Measurements from ENCODE around the gene TTC38. TPM values are rescaled to one million over a fixed set of nuclear protein-coding genes. Genes with fewer than 3 reads are reported as not detected.
"Not testable (repeated sequence)": the region's sequence is repeated elsewhere in the genome, so short reads cannot be mapped to it uniquely, and the experiment has no call there.

The TTC38 gene
- total RNA-seq, 1 experiment from 2014 or later: 21.8 TPM

DNA sequence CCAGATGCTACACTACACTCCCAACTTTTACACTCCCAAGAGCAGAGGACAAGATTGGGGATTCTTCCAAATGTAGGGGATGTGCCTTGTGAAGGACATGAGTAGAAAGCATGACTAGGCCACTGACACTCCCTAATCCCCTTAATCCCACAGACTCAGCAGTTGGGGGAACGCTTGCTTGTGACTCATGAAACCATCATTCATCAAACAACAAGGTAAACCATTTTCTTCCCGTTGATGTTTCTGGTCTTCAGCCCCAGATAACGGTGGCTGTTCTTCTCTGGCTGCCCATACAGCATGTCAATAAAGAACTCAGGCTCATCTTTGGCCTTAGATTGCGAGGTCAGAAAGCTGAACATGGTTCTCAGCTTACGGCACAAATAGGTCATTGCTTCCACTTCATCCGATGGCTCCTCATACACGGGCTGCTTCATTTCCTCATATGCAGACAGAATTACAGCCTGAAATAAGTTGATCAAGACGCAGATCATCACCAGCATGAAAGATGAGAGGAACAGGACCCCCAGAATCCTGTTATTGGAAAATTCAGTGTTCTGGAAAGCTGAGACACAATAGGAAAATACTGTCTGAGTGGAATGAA is 11.3 kb upstream of the TTC38 start:
- no peak for DNase-seq
- H3K4me3 ChIP-seq (ENCODE audit: insufficient read depth, low read depth, low read length): no peak overlapping the region
- no peaks in the 10 kb centered on the region for H3K36me3 ChIP-seq (replicated peaks; ENCODE audit: control insufficient read depth, insufficient read depth, low read length)
- H3K27me3 ChIP-seq (ENCODE audit: control insufficient read depth, insufficient read depth, low read length): no peaks in the 10 kb centered on the region

DNA sequence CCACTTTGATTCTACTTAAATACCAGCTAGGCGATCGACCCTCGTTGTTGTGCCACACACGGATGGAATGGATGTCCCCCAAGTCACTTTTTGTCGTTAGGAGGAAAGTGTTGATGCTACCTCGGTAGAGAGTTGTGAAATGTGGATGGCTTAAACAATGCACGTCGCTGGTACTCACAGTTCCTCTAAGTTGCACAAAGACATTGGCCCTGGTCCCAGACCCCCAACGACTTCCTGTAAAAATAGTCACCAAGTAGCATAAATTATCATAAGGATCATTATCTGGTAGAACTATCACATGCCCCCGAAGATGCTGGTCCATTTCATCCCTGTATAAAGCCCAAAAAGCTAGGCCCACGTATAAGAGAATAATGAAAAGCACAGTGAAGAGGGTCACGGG is 8.4 kb upstream of the TTC38 start:
- H3K27me3 ChIP-seq (ENCODE audit: control insufficient read depth, insufficient read depth, low read length): peaks cover 7% of the 10 kb centered on the region; the same call in 1 of the 2 replicates
- no peak overlapping the region for H3K4me3 ChIP-seq (ENCODE audit: insufficient read depth, low read depth, low read length)
- H3K36me3 ChIP-seq (replicated peaks; ENCODE audit: control insufficient read depth, insufficient read depth, low read length): no peaks in the 10 kb centered on the region
- DNase-seq: no peak

DNA sequence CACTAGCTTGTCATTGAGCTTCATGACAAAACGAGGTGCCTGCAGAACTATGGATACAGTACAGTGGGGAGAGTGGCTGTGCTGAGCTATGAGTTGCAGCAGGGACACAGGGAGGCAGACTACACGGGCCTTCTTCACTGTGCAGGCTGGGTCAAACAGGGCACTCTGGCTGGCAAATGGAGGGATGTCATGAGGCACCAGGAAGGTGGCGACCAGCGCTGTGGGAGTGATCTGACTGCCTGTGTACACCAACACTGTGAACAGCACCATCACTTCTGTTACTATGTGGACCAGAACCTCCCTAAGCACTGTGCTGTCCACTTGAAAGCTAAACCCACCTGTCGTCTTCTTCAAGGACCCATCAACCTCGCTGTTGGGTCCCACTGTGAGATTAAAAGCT is 7.8 kb upstream of the TTC38 start:
- no peak for DNase-seq
- H3K4me3 ChIP-seq (ENCODE audit: insufficient read depth, low read depth, low read length): no peak overlapping the region
- H3K36me3 ChIP-seq (replicated peaks; ENCODE audit: control insufficient read depth, insufficient read depth, low read length): no peaks in the 10 kb centered on the region
- H3K27me3 ChIP-seq (ENCODE audit: control insufficient read depth, insufficient read depth, low read length): peaks cover 7% of the 10 kb centered on the region; the same call in 1 of the 2 replicates

DNA sequence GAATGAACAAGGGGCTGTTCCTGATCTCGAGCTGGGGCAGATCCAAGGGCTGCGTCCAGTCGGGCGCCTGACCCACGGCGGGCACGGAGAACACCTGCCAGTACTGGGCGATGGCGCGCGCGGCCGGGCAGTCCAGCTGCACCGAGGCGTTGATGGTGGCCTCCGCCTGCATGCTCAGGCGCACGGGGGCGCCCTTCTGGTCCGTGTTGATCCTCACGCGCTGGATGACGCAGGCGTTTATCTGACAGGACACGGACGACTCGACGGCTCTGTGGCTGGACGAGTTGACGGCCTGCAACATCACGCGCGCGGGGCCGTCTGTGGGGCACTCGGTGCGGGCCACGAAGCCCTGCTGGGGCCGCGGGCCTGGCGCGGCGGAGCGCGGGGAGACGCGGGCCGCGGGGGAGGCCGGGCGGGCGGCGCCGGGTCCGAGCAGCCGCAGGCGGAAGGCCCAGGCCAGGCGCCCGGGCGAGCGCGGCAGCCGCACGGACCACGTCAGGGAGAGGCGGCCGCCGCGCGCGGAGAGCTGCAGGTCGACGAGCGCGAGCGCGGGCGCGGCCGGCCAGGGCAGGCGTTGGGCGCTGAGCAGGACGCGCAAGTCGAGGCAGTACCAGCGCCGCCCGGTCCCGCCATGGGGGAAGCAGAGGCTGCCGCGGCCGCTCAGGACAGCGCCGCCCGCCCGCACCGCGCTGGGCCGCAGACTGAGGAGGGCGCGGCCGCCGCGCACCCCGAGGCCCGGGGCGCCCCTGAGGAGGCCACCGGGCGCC is 5.2 kb upstream of the TTC38 start:
- DNase-seq: peak; percentile 90
- no peaks in the 10 kb centered on the region for H3K36me3 ChIP-seq (replicated peaks; ENCODE audit: control insufficient read depth, insufficient read depth, low read length)
- peaks cover 7% of the 10 kb centered on the region; the same call in 1 of the 2 replicates for H3K27me3 ChIP-seq (ENCODE audit: control insufficient read depth, insufficient read depth, low read length)
- peak overlapping the region; percentile 3; the same call in 1 of the 2 replicates for H3K4me3 ChIP-seq (ENCODE audit: insufficient read depth, low read depth, low read length)

DNA sequence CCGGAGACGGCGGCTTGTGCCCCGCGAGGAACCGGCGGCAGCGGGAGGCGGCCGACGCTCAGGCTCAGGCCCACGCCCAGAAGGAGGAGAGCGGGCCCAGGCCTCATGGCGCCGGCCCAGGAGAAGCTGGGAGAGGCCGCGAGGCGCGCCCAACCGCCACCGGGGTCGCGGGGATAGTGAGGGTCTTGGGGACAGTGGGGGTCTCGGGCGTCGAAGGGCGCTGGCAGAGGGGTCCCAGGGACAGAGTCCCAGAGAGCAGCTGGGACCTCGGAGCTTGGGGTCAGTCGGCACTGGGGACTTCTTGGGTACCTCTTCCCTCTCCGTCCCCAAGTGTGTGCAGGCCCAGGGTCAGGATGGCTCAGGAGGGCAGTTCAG is 4.6 kb upstream of the TTC38 start, which contains the start of gene PKDREJ:
TSS of gene PKDREJ (minus strand) at position 128 of the 375 bp plus-strand sequence. CDS start at position 107, 21 bp downstream.
- no peaks in the 10 kb centered on the region for H3K36me3 ChIP-seq (replicated peaks; ENCODE audit: control insufficient read depth, insufficient read depth, low read length)
- H3K4me3 ChIP-seq (ENCODE audit: insufficient read depth, low read depth, low read length): peak within 1 kb of the TSS; percentile 3; the same call in 1 of the 2 replicates
- no peak for DNase-seq
- H3K27me3 ChIP-seq (ENCODE audit: control insufficient read depth, insufficient read depth, low read length): peaks cover 7% of the 10 kb centered on the region; the same call in 1 of the 2 replicates

DNA sequence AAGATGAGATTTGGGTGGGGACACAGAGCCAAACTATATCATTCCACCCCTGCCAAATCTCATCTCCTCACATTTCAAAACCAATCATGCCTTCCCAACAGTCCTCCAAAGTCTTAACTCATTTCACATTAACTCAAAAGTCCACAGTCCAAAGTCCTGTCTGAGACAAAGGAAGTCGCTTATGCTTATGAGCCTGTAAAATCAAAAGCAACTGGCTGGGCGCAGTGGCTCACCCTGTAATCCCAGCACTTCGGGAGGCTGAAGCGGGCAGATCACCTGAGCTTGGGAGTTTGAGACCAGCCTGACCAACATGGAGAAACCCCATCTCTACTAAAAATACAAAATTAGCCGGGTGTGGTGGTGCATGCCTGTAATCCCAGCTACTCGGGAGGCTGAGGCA is 3.3 kb upstream of the TTC38 start:
- DNase-seq; H3K36me3 ChIP-seq (replicated peaks; ENCODE audit: control insufficient read depth, insufficient read depth, low read length); H3K4me3 ChIP-seq (ENCODE audit: insufficient read depth, low read depth, low read length); H3K27me3 ChIP-seq (ENCODE audit: control insufficient read depth, insufficient read depth, low read length): not testable (repeated sequence)

DNA sequence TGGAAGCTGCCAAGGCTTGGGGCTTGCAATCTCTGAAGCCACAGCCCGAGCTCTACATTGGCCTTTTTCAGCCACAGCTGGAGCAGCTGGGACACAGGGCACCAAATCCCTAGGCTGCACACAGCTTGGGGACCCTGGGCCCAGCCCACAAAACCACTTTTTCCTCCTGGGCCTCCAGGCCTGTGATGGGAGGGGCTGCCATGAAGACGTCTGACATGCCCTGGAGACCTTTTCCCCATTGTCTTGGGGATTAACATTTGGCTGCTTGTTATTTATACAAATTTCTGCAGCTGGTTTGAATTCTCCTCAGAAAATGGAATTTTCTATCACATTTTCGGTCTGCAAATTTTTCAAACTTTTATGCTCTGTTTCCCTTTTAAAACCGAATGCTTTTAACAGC is 2.2 kb upstream of the TTC38 start:
- not testable (repeated sequence) for H3K36me3 ChIP-seq (replicated peaks; ENCODE audit: control insufficient read depth, insufficient read depth, low read length); DNase-seq; H3K27me3 ChIP-seq (ENCODE audit: control insufficient read depth, insufficient read depth, low read length); H3K4me3 ChIP-seq (ENCODE audit: insufficient read depth, low read depth, low read length)

DNA sequence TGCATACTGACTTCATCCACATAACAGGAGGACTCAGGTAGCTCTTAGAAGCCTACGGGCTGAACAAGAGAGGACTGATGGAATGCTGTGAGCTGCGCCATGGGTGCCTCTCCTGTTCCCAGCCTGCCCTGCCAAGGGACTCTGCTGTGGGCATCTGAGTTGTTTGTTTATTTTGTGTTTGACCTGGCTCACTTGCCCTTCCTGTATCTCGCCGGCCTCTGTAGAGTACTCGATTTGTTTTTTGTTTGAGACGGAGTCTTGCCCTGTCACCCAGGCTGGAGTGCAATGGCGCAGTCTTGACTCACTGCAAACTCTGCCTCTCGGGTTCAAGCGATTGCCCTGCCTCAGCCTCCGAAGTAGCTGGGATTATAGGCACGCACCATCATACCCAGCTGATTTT is 1.8 kb downstream of the TTC38 start:
- H3K27me3 ChIP-seq (ENCODE audit: control insufficient read depth, insufficient read depth, low read length): no peaks in the 10 kb centered on the region
- H3K36me3 ChIP-seq (replicated peaks; ENCODE audit: control insufficient read depth, insufficient read depth, low read length): peaks cover 2% of the 10 kb centered on the region
- H3K4me3 ChIP-seq (ENCODE audit: insufficient read depth, low read depth, low read length): no peak overlapping the region
- peak; percentile 25 for DNase-seq

DNA sequence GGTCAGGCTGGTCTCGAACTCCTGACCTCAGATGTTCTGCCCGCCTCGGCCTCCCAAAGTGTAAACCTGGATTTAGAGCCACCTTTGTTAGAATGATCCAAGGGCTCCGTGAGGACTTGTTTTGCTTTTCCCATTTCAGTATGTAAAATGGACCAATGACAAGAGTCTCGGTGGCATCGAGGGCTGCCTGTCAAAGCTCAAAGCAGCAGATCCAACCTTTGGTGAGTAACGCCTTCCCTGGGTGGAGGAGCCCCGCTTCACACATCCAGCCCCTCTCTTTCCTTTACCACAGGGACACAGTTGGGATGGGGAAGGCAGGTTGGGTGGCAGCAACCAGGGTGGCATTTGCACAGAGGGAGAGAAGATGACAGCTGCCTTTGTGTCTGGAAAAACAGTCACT is 4.4 kb downstream of the TTC38 start:
- H3K4me3 ChIP-seq (ENCODE audit: insufficient read depth, low read depth, low read length): no peak overlapping the region
- H3K36me3 ChIP-seq (replicated peaks; ENCODE audit: control insufficient read depth, insufficient read depth, low read length): peaks cover 10% of the 10 kb centered on the region
- H3K27me3 ChIP-seq (ENCODE audit: control insufficient read depth, insufficient read depth, low read length): no peaks in the 10 kb centered on the region
- no peak for DNase-seq

DNA sequence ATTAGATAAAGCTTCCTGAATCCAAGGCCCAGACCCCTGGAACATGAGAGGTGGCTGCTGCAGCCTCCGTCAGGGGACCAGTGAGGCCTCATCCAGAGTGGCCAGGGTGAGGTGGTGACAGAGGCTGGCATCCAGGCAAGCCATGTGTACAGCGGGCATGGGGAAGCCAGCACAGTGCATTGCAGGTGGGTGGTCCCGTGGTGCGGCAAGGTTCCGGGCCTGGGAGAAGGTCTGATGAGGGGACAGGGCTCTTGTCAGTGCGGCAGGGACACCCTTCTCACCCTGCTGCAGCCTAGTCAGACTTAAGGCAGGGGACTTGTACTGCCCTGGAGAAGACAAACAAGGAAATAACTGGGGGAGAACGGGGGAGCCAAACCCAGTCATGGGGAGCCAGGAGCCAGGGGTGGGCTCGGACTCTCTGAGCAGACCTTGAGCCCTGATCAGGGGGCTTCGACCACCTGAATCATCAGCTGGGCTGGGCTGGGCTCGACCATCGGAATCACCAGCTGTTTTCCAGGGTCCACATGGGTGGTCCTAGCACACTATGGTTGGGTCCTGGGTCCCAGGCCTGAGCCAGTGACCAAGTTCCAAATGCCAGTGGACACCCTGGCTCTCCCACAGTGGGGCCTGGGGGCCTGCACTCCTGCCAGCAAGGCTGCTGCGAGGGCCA is 5.1 kb downstream of the TTC38 start:
- Histone ChIP-seq H3K27me3 (ENCODE audit: control insufficient read depth, insufficient read depth, low read length) (no peaks in the 10 kb centered on the region), H3K36me3 (replicated peaks; ENCODE audit: control insufficient read depth, insufficient read depth, low read length) (peaks cover 10% of the 10 kb centered on the region), H3K4me3 (ENCODE audit: insufficient read depth, low read depth, low read length) (no peak overlapping the region)
- no peak for DNase-seq

DNA sequence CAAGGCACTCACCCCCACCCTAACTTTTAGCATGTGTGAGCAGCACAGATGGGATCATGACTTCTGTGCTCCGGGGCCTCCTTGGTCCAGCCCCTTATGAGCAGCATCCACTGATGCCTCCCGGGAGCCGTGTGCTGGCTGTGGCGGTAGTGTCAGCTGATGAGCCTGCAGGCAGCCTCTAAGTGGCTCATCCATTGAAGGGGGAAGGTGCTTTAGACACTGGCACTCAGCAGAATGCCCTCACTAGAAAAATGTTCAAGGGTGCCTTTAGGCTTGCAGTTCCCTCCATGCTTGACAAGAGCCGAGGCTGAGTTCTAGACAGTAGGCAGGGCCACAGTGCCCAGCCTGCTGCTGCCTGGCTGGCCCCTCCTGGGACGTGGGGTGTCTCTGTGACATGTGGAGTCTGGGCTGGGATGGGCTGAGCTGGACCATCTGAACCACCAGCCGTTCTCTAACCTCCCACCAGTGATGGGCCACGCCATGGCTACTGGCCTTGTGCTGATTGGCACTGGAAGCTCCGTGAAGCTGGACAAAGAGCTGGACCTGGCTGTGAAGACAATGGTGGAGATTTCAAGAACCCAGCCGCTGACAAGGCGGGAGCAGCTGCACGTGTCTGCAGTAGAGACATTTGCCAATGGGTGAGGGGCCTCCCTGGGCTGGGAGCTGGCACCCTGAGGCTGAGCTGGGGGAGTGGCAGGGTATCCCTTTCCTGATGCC is 5.8 kb downstream of the TTC38 start:
- no peak for DNase-seq
- Histone ChIP-seq H3K36me3 (replicated peaks; ENCODE audit: control insufficient read depth, insufficient read depth, low read length) (peaks cover 10% of the 10 kb centered on the region), H3K27me3 (ENCODE audit: control insufficient read depth, insufficient read depth, low read length) (no peaks in the 10 kb centered on the region), H3K4me3 (ENCODE audit: insufficient read depth, low read depth, low read length) (no peak overlapping the region)

DNA sequence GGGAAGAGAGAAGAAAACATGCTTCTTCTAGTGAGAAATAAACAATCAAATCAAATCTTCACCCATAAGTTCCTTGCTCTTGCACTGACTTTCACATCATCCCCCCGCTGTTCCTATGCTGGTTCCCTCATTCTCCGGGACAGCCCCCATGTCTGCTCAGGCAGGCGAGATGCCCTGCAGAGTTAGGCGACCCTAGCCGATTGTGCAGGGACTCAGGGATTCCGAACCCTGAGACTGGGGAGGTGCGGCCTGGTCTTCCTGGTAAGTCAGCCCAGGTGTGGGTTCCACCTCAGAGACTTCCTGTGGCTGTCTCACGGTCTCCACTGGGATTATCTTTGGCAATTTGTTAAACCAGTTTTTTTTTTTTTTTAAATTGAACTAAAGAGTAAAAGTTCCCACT is 6.6 kb downstream of the TTC38 start:
- Histone ChIP-seq H3K27me3 (ENCODE audit: control insufficient read depth, insufficient read depth, low read length) (no peaks in the 10 kb centered on the region), H3K4me3 (ENCODE audit: insufficient read depth, low read depth, low read length) (no peak overlapping the region), H3K36me3 (replicated peaks; ENCODE audit: control insufficient read depth, insufficient read depth, low read length) (peaks cover 13% of the 10 kb centered on the region)
- no peak for DNase-seq

DNA sequence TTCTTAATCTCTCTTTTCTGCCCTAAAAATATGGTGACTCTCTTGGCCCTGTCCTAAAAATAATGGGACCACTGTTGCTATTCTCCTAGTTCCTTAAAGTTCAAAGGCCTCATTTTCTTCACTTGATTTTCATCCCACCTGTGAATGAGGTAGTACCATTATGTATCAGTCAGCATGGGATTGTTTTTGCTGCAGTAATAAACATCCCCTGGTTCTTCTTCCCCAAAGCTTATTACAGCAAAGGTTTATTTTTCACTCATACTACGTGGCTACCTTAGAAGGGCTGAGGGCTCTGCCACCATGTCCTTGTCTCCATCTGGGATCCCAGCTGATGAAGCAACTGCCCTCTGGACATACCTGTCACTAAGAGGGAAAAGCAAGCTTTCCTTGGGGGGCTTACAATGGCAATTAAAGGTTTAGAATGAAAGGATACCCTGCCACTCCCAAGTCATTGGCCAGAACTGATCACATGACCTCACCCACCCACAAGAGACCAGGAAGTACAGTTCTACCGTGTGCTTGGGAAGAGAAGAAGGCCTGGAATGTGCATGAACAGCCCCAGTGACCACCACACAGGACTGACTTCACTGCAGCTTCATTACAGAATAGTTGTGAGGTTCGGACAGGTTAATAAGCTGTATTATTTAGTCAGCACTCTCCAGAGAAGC is 7.8 kb downstream of the TTC38 start:
- H3K27me3 ChIP-seq (ENCODE audit: control insufficient read depth, insufficient read depth, low read length): no peaks in the 10 kb centered on the region
- H3K36me3 ChIP-seq (replicated peaks; ENCODE audit: control insufficient read depth, insufficient read depth, low read length): peaks cover 13% of the 10 kb centered on the region

DNA sequence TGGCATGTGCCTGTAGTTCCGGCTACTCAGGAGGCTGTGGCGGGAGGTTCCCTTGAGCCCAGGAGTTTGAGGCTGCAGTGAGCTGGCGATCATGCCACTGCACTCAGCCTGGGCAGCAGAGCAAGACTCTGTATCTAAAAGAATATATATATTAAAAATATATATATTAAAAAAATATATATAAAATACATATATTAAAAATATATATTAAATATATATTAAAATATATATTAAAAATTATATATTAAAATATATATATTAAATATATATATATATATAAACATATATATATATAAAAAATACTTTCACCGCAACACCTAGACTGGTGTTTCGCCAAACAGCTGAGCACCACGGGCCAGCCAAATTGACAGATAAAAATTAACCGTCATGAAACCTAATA is 8.8 kb downstream of the TTC38 start:
- DNase-seq: no peak
- Histone ChIP-seq H3K36me3 (replicated peaks; ENCODE audit: control insufficient read depth, insufficient read depth, low read length) (peaks cover 15% of the 10 kb centered on the region), H3K27me3 (ENCODE audit: control insufficient read depth, insufficient read depth, low read length) (no peaks in the 10 kb centered on the region), H3K4me3 (ENCODE audit: insufficient read depth, low read depth, low read length) (no peak overlapping the region)

More for the DNA sequence above, 7.8 kb downstream of the TTC38 start:
- no peak for DNase-seq
- H3K4me3 ChIP-seq (ENCODE audit: insufficient read depth, low read depth, low read length): no peak overlapping the region
